Right lobe of liver (tissue), 4 donors: ENCODE results near the gene TMEM201.

Experiments used
- POLR2A ChIP-seq: fragments of 450-650 bp; IDR thresholded peaks from one replicate; pipeline ENCODE4 v1.6.1; 2017; ENCODE audit warnings: antibody characterized with exemption, mild to moderate bottlenecking
- TF ChIP-seq, protein P1 (sequence below), 4 donors: fragments of 200-600 bp in 3 of 4; fragments of 450-650 bp in 1 of 4; IDR thresholded peaks; one replicate each; pipeline versions ENCODE4 v1.5.1 to v1.8.0; 2016 to 2022; ENCODE audit warnings: antibody characterized with exemption in 4 of 4, mild to moderate bottlenecking in 2 of 4
- donor health status: DM: no; HTN: no; CAD: no.
- donor health status: DM: no; HTN: no; CAD: no.
- donor health status: DM: no; HTN: yes; CAD: no.

DNA sequence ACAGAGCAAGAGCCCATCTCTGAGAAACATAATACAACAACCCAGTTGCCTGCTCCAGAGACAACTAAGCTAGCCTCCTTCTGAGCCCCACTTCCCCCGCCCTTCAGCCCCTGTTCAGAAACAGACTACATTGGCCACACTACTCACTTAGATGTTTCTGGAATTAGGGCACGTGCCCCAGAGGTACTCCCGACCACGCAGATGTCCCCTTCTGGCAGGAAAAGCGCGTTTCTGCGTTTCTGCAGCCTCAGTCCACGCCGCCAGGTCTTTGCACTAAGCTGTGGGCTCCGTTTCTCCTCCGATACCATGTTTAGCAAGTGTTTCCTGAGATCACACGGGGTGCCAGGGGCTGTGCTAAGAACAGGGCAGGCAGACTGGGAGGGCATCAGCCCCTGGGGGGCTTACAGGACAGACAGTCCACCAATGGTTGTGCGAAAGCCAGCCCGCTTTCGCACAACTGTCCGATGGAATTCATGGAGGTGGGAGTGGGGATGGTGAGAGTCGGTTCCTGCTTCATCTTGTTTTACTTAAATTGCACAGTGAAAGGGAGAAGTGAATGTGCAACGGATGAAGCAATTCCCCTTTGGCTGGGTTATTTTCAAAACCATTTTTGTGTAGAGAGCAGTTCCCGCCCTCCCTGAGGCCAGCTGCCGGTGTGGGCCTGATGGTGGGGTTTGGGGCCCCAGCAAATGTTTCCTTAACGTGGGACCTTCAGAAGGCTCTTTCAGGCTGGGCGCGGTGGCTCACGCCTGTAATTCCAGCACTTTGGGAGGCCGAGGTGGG is 65.5 kb downstream of the TMEM201 start:
- TF ChIP-seq, protein P1, sequence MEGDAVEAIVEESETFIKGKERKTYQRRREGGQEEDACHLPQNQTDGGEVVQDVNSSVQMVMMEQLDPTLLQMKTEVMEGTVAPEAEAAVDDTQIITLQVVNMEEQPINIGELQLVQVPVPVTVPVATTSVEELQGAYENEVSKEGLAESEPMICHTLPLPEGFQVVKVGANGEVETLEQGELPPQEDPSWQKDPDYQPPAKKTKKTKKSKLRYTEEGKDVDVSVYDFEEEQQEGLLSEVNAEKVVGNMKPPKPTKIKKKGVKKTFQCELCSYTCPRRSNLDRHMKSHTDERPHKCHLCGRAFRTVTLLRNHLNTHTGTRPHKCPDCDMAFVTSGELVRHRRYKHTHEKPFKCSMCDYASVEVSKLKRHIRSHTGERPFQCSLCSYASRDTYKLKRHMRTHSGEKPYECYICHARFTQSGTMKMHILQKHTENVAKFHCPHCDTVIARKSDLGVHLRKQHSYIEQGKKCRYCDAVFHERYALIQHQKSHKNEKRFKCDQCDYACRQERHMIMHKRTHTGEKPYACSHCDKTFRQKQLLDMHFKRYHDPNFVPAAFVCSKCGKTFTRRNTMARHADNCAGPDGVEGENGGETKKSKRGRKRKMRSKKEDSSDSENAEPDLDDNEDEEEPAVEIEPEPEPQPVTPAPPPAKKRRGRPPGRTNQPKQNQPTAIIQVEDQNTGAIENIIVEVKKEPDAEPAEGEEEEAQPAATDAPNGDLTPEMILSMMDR (IDR thresholded peaks at IDR 0.05) = no peak
- TF ChIP-seq POLR2A = no peak
